B cell (primary cell): ENCODE results near the gene HGFAC. TPM values are rescaled to one million over a fixed set of nuclear protein-coding genes. Genes with fewer than 3 reads are reported as not detected.

ENCODE experiments used
- ATAC-seq: fragments of 200-7000 bp; cut with Tn5 transposase; one replicate; pipeline ENCODE4 v1.10.0; 2021; ENCODE audit warnings: low read depth, mild to moderate bottlenecking, moderate number of reproducible peaks, moderate library complexity
- CTCF ChIA-PET: fragments of 350-600 bp; sonication (Branson Sonifier 250); formaldehyde crosslinking; loops from one replicate; lab custom pipeline; 2021; ENCODE audit warnings: antibody characterized with exemption, inconsistent platforms; lab: Charles Lee
- POLR2A ChIA-PET: fragments of 350-600 bp; sonication (Branson Sonifier 250); formaldehyde crosslinking; loops from one replicate; lab custom pipeline; 2021; ENCODE audit warnings: antibody characterized with exemption; lab: Charles Lee
- DNase-seq: peaks from one replicate; pipeline ENCODE4 v3.0.0; 2013
- H2AFZ ChIP-seq: 2 replicates; pipeline ENCODE4 v1.6.1; 2012; ENCODE audit warnings: mild to moderate bottlenecking, low read depth, low read length; ENCODE audit not compliant: insufficient read depth, poor library complexity, severe bottlenecking
- H3K27ac ChIP-seq, 2 donors: 1 replicate in 1 of 2; 2 replicates in 1 of 2; pipeline ENCODE4 v1.5.1; 2012 to 2013; ENCODE audit warnings: low read length in 2 of 2, mild to moderate bottlenecking in 2 of 2, moderate library complexity in 1 of 2
- H3K27me3 ChIP-seq, 4 experiments: fragments of 200-600 bp in 1 of 4; sonication (generic) in 1 of 4; replicated peaks in 1 of 4; 1 replicate in 2 of 4; 2 replicates in 2 of 4; pipeline versions ENCODE4 v1.6.1 to v1.7.0; 2013 to 2016; ENCODE audit warnings: low read length in 3 of 4, mild to moderate bottlenecking in 2 of 4, mixed read lengths in 1 of 4, moderate library complexity in 1 of 4; ENCODE audit not compliant: insufficient read depth in 4 of 4, control insufficient read depth in 3 of 4; ENCODE audit errors: control extremely low read depth in 1 of 4
- H3K36me3 ChIP-seq, 2 experiments: replicated peaks in 1 of 2; 1 replicate in 1 of 2; 2 replicates in 1 of 2; pipeline versions ENCODE4 v1.6.1 to v1.7.1; 2013; ENCODE audit warnings: low read length in 1 of 2; ENCODE audit not compliant: insufficient read depth in 2 of 2, control insufficient read depth in 1 of 2; ENCODE audit errors: control extremely low read depth in 1 of 2, extremely low read depth in 1 of 2
- H3K4me1 ChIP-seq, 2 donors: fragments of 200-600 bp in 1 of 2; sonication (generic) in 1 of 2; 1 replicate in 1 of 2; 2 replicates in 1 of 2; pipeline versions ENCODE4 v1.5.1 to v1.6.1; 2013 to 2017; ENCODE audit warnings: low read length in 2 of 2; ENCODE audit not compliant: control insufficient read depth in 2 of 2, insufficient read depth in 2 of 2
- H3K4me2 ChIP-seq: replicated peaks from 2 replicates; pipeline ENCODE3; 2012; ENCODE audit warnings: mild to moderate bottlenecking, low read depth, low read length; ENCODE audit not compliant: poor library complexity, severe bottlenecking
- H3K4me3 ChIP-seq, 5 experiments: fragments of 200-600 bp in 1 of 5; sonication (generic) in 1 of 5; 1 replicate in 3 of 5; 2 replicates in 2 of 5; pipeline versions ENCODE4 v1.5.1 to v1.7.0; 2011 to 2016; ENCODE audit warnings: low read length in 4 of 5, mild to moderate bottlenecking in 4 of 5, low read depth in 2 of 5, control low read depth in 1 of 5, moderate library complexity in 1 of 5; ENCODE audit not compliant: insufficient read depth in 1 of 5; ENCODE audit errors: control extremely low read depth in 1 of 5, extremely low read depth in 1 of 5
- H3K79me2 ChIP-seq: fragments of 200-600 bp; sonication (generic); one replicate; pipeline ENCODE4 v1.6.0; 2016; ENCODE audit warnings: low read length; ENCODE audit not compliant: control insufficient read depth, insufficient read depth
- H3K9ac ChIP-seq: fragments of 200-600 bp; sonication (generic); 2 replicates; pipeline ENCODE4 v1.6.1; 2017; ENCODE audit warnings: mild to moderate bottlenecking, low read length, moderate library complexity
- H3K9me3 ChIP-seq, 3 donors: one replicate each; pipeline versions ENCODE4 v1.6.1 to v1.7.1; 2013; ENCODE audit warnings: low read length in 2 of 3; ENCODE audit not compliant: control insufficient read depth in 2 of 3, insufficient read depth in 1 of 3; ENCODE audit errors: control extremely low read depth in 1 of 3
- H4K20me1 ChIP-seq: 2 replicates; pipeline ENCODE4 v1.6.0; 2012; ENCODE audit warnings: mild to moderate bottlenecking, low read length; ENCODE audit not compliant: insufficient read depth, control insufficient read depth, poor library complexity, severe bottlenecking
- H3K27ac Mint-ChIP-seq: one replicate; pipeline ENCODE4 v1.8.0; 2021; ENCODE audit warnings: mixed read lengths
- H3K27me3 Mint-ChIP-seq: one replicate; pipeline ENCODE4 v1.8.0; 2021; ENCODE audit warnings: mixed read lengths
- H3K4me1 Mint-ChIP-seq: one replicate; pipeline ENCODE4 v1.8.0; 2021; ENCODE audit warnings: mixed read lengths
- H3K4me3 Mint-ChIP-seq: one replicate; pipeline ENCODE4 v1.8.0; 2021; ENCODE audit warnings: mixed read lengths
- H3K9me3 Mint-ChIP-seq: one replicate; pipeline ENCODE4 v1.8.0; 2022; ENCODE audit warnings: mixed read lengths; ENCODE audit not compliant: insufficient read depth
- EZH2 ChIP-seq: IDR thresholded peaks from 2 replicates; pipeline ENCODE4 v1.6.1; 2012; ENCODE audit warnings: borderline replicate concordance, low read depth, mild to moderate bottlenecking, moderate library complexity, low read length; ENCODE audit not compliant: insufficient read depth, poor library complexity, severe bottlenecking
- WGBS: methylation state at CpG from one replicate; pipeline ENCODE4 v1.1.5; 2013; ENCODE audit warnings: missing lambda C conversion rate; ENCODE audit not compliant: insufficient coverage; 5-methylcytosine and 5-hydroxymethylcytosine counted together
- intact Hi-C: fragments of 100-400 bp; cut with micrococcal nuclease; formaldehyde crosslinking; loops from one replicate; pipeline ENCODE4 v1.10.0; 2022
- polyA plus RNA-seq: library from polyadenylated mRNA; depleted of rRNA; stranded (reverse); fragments of >200 nt; gene quantifications from 2 replicates; pipeline ENCODE4 v1.2.3, GENCODE V29; 2012
- total RNA-seq, 2 donors: library from RNA; stranded (reverse); fragments of 120-200 nt in 1 of 2; gene quantifications; 1 replicate in 1 of 2; 2 replicates in 1 of 2; pipeline versions ENCODE4 v1.2.3 to v1.2.4, GENCODE V29; 2013 to 2022
- TF ChIP-seq, protein P1 (sequence below): fragments of 200-600 bp; IDR thresholded peaks from one replicate; pipeline ENCODE4 v1.8.0; 2022; ENCODE audit warnings: antibody characterized with exemption, mild to moderate bottlenecking

Gene HGFAC
- total and polyA plus RNA-seq, 2 donors (not counting 1 experiment from before 2014, with no cell fraction given), result not detected

DNA sequence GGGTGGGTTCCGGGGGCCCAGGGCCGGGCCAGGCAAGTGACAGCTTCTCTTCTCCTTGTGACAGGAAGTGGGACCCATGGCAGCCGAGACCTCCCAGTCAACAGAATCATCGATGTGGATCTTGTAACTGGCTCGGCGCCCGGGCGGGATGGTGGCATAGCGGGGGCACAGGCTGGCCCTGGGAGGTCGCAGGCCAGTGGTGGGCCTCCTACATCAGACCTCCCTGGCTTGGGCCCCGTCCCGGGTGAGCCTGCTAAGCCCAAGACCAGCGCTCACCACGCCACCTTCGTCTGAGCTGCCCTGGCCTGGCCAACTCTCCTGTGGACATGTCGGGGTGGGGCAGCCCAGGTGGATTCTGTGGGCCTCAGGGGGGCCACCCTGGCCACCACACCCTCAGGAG is 2.4 kb upstream of the HGFAC start:
- Histone ChIP-seq H3K27me3 (peaks cover 0 to 5% (median 0%) of the 10 kb centered on the region in 4 experiments), H2AFZ (no peak overlapping the region), H3K4me2 (no peak overlapping the region), H3K79me2 (no peaks in the 10 kb centered on the region), H3K9ac (no peak overlapping the region), H3K4me3 (no peak overlapping the region), H3K4me1 (peaks cover 0 to 10% of the 10 kb centered on the region in 2 donors), H3K36me3 (no peaks in the 10 kb centered on the region), H4K20me1 (no peaks in the 10 kb centered on the region), H3K27ac (no peak overlapping the region), H3K9me3 (no peaks in the 10 kb centered on the region)
- no peak overlapping the region for H3K4me3 Mint-ChIP-seq
- TF ChIP-seq, protein P1, sequence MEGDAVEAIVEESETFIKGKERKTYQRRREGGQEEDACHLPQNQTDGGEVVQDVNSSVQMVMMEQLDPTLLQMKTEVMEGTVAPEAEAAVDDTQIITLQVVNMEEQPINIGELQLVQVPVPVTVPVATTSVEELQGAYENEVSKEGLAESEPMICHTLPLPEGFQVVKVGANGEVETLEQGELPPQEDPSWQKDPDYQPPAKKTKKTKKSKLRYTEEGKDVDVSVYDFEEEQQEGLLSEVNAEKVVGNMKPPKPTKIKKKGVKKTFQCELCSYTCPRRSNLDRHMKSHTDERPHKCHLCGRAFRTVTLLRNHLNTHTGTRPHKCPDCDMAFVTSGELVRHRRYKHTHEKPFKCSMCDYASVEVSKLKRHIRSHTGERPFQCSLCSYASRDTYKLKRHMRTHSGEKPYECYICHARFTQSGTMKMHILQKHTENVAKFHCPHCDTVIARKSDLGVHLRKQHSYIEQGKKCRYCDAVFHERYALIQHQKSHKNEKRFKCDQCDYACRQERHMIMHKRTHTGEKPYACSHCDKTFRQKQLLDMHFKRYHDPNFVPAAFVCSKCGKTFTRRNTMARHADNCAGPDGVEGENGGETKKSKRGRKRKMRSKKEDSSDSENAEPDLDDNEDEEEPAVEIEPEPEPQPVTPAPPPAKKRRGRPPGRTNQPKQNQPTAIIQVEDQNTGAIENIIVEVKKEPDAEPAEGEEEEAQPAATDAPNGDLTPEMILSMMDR, result no peak
- no peak for TF ChIP-seq EZH2
- POLR2A ChIA-PET, result no interaction called here
- H3K27ac Mint-ChIP-seq, result no peak overlapping the region
- CTCF ChIA-PET, result no interaction called here
- no peak for DNase-seq
- no peaks in the 10 kb centered on the region for H3K27me3 Mint-ChIP-seq
- no peaks in the 10 kb centered on the region for H3K9me3 Mint-ChIP-seq
- WGBS, result 75% methylated on average over 16 of the region's 16 CpGs
- H3K4me1 Mint-ChIP-seq, result no peaks in the 10 kb centered on the region
- no peak for ATAC-seq
- intact Hi-C loops, result no loop called here

DNA sequence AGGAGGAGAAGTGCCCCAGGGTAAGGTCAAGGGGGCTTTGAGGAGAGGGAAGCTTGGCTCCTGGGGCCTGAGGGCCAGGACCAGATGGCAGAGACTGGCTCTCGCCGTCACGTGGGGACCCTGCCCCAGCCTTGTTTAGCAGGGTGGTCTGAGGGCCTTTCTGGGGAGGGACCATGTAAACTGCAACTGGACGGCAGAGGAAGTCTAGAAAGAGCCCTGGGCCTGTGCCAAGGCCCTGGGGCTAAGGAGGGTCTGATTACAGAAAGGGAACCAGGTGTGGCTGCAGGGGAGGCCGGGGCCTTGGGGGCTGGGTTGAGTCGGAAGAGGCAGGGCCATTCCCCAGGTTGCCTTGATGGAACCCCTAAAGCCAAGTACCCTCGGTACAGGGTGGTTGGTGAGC is 1.8 kb upstream of the HGFAC start:
- no peak for ATAC-seq
- H3K27me3 Mint-ChIP-seq, result no peaks in the 10 kb centered on the region
- Histone ChIP-seq H2AFZ (no peak overlapping the region), H3K9me3 (no peaks in the 10 kb centered on the region), H3K27me3 (peaks cover 0 to 5% (median 0%) of the 10 kb centered on the region in 4 experiments), H3K36me3 (no peaks in the 10 kb centered on the region), H3K9ac (no peak overlapping the region), H3K4me1 (peaks cover 0 to 10% of the 10 kb centered on the region in 2 donors), H3K27ac (no peak overlapping the region), H3K79me2 (no peaks in the 10 kb centered on the region), H4K20me1 (no peaks in the 10 kb centered on the region), H3K4me2 (no peak overlapping the region), H3K4me3 (no peak overlapping the region)
- TF ChIP-seq, protein P1, result no peak
- no peak for TF ChIP-seq EZH2
- intact Hi-C loops, result loop anchor here (10.0 kb wide), 1 partner anchor 235 kb away; no protein-coding TSS in a partner anchor
- 83% methylated on average over 7 of the region's 7 CpGs for WGBS
- no peak overlapping the region for H3K27ac Mint-ChIP-seq
- ChIA-PET CTCF (interaction anchor here (6.4 kb wide), 1 partner anchor 94 kb away, joined by 56 read pairs; no protein-coding TSS in a partner anchor), POLR2A (no interaction called here)
- DNase-seq, result no peak
- no peaks in the 10 kb centered on the region for H3K4me1 Mint-ChIP-seq
- H3K4me3 Mint-ChIP-seq, result no peak overlapping the region
- no peaks in the 10 kb centered on the region for H3K9me3 Mint-ChIP-seq
